ENCODE measurements around the gene BCAS3.

The BCAS3 gene

DNA sequence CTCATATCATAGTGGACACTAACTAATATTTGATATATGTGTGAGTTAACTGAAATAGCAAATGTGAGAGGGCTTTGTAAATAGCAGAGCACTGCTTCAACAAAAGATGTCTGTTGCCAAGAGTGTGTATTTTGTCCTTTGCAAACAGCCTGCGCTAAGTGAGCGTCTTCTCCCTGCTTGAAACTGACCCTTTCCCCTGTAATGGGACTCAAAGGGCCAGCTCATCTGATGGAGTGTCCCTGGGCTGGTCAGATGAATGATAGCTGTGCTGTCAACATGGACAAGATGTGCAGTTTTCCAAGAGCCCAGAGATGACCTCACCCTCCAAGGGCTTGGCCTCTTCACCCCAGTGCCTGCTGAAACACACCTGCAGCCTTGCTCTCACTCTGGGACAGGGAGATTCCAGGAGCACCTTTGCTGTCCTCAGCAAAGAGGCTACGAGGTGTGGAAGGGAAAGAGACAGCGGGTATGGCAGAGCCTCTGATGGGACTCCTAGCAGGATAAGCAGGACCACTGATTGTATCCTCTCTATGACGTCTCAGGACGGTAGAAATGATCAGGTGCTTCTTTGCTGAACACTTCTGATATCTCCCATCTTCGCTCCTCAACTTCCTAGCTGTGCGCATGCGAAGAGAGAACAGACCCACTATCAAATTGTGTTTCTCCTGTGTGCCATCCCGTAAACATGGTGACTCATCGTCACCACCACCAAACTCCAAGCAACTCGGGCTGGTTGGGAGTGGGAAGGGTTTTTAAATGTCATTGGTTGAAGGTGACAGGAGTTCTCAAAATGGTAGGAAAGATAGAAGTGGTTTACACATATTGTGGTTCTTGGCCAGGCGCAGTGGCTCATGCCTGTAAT, 686.2 kb downstream of the BCAS3 start:
- DNase-seq (ENCODE audit: insufficient read length, low spot score) (no peak), FAIRE-seq (peak; percentile 54)

DNA sequence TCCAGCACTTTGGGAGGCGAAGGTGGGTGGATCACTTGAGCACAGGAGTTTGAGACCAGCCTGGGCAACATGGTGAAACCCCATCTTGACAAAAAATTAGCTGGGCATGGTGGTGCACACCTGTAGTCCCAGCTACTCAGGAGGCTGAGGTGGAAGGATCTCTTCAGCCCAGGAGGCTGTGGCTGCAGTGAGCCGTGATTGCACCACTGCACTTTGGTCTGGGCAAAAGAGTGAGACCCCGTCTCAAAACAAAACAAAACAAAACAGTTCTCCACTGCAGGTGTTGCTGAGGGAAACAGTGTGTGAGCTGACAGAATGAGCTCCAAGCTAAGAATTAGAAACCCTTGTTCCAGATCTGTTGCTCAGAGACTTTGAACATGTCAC, 686.8 kb downstream of the BCAS3 start:
- FAIRE-seq (no peak), DNase-seq (ENCODE audit: insufficient read length, low spot score) (no peak)

DNA sequence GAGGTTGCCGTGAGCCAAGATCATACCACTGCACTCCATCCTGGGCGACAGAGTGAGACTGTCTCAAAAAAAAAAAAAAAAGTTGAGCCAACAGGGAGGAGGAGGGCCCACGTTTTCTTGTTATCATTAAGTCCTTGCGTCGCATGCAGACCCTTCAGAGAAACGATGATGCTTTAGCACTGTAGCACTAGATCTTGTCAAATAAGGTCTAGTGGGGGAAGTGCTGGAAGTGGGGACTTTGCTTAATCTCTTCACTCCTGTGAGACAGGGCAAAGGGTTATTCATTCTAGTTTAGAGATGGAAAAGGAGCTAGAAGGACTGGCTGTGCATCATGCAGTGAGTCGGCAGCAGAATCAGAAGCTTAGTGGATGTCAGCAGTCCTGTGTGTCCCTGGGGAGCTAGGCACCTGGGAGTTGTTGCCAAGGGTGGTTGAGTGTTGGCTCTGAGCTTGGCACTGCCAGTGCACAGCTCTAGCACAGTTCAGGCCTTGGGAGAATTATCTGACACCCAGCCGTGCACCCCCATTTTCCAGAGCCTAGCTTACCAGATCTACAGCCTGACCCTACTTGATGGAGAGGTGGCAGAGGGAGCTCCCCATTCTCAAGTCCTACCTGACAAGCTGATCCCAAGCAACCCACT, 688.5 kb downstream of the BCAS3 start:
- FAIRE-seq, result no peak
- no peak for DNase-seq (ENCODE audit: insufficient read length, low spot score)

GRCh38 chr17:61366715-61367413, 689.2 kb downstream of the BCAS3 start:
- FAIRE-seq (no peak), DNase-seq (ENCODE audit: insufficient read length, low spot score) (no peak)

DNA sequence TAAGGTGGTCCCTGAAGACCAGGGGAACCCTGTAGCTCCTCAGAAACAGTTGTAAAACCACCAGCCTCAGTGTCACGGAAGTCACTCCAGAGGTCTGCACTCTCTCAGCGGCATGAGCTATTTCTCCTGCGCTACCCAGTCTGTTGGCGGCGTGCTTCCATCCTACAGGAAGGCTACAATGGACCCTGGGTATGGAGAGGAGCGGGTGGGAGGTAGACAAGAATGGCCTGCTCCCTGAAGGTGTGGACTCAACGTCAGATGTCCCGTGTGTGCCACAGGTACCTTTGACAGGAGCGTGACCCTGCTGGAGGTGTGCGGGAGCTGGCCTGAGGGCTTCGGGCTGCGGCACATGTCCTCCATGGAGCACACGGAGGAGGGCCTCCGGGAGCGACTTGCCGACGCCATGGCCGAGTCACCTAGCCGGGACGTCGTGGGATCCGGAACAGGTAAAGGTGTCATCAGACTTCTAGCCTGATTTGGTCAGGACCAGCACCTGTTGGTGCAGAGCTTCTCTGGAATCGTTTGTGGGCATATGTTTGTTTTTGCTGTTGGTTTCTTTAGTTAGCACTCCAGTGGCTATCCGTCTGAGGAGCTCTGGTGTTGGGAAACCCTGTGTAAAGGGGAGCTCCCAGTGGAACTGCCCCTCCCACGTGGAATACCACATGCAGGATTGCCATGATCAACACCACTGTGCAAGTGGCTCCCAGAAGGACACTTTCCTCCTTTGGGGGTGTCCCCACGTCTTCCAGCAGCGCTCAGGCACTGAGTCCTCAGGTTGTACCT, 690.6 kb downstream of the BCAS3 start:
- DNase-seq (ENCODE audit: insufficient read length, low spot score) (no peak), FAIRE-seq (no peak)

- DNase-seq (ENCODE audit: insufficient read length, low spot score) (no peak), FAIRE-seq (no peak)
Measured at GRCh38 chr17:61368832-61369450, 691.3 kb downstream of the BCAS3 start.

DNA sequence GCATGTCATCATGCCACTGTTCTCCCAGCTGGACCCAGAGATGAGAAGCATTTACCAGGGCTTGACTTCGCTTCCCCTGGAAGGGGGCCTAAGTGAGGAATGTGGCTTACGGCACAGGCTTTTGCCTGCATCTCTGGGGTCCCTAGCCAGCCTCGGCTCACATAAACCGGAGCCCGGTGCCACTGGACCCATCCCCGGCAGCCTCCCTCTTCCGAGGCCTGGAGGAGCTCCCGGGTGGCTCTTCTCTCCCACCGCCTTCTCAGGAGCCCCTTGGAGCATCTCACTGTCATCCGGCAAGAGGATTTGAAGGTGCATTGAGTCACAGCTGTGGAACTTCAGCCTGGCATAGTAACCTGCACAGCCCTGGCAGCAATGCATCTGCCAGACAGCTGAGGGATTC, 692.1 kb downstream of the BCAS3 start:
- FAIRE-seq, result no peak
- DNase-seq (ENCODE audit: insufficient read length, low spot score), result no peak

- DNase-seq (ENCODE audit: insufficient read length, low spot score) (no peak), FAIRE-seq (no peak)
Measured at GRCh38 chr17:61371179-61371578, 693.5 kb downstream of the BCAS3 start.

DNA sequence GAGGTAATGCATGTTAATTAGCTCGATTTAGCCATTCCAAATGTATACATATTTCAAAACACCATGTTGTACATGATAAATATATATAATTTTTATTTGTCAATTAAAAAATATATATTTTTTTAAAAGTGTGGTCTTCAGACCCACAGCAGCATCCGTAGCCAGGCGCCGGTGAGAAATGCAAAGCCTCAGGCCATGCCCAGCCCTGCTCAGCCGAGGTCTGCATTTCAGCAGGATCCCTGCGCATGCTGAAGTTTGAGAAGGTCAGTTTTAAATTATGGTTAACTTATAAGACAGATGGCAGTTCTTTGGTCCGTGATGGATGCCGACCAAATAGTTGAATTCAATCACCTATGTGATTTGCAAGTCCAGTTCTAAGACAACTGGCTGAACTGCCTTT, 694.0 kb downstream of the BCAS3 start:
- DNase-seq (ENCODE audit: insufficient read length, low spot score) (no peak), FAIRE-seq (no peak)

- FAIRE-seq, result no peak
Measured at GRCh38 chr17:61372436-61372835, 694.8 kb downstream of the BCAS3 start.

GRCh38 chr17:61376931-61377838, 699.5 kb downstream of the BCAS3 start:
- no peak for DNase-seq (ENCODE audit: insufficient read length, low spot score)
- FAIRE-seq, result no peak

More at GRCh38 chr17:61372436-61372835, 694.8 kb downstream of the BCAS3 start:
- DNase-seq (ENCODE audit: insufficient read length, low spot score), result no peak

DNA sequence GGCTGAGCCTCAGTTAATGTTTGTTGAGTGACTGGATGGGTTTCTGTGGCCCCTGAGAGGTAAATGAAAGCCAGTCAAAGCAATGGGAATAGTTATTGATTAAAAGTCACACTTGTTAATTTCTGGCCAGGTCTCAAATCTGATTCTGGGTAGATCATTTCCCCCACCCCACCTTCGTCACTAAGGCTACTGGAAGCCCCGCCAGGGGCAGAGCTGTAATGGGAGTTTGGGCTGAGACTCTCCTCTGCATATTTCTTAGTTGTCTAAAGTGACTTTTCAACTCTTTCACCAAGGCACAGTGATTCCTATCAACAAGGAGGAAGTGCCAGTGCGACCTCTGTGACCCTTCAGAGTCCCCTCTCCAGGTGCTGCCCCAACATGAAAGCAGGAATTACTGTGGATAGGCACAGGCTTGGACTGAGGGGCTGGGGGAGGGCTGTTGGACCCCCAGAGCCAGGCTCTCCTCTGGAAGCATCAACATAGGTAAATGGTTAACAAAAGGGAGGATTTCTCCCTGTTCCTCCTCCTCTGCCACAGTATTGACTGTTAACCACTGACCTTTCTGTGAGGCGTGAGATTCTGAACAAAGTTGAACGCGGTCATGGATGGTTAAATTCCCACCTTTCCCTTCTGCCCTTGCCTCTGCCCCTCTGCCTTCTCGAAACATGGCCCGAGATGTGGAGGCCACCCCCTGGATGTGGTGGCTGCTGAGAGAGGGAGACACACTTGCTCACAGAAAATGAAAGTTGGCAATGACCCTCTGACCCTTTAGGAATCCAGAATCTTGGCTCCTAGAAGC, 701.2 kb downstream of the BCAS3 start:
- DNase-seq (ENCODE audit: insufficient read length, low spot score) (no peak), FAIRE-seq (peak; percentile 20)

GRCh38 chr17:61379457-61380216, 702.0 kb downstream of the BCAS3 start:
- FAIRE-seq (peak; percentile 81), DNase-seq (ENCODE audit: insufficient read length, low spot score) (no peak)

GRCh38 chr17:61380217-61380835, 702.7 kb downstream of the BCAS3 start:
- DNase-seq (ENCODE audit: insufficient read length, low spot score) (no peak), FAIRE-seq (no peak)

- peak; percentile 40 for FAIRE-seq
- DNase-seq (ENCODE audit: insufficient read length, low spot score), result no peak
Measured at GRCh38 chr17:61380836-61381525, 703.3 kb downstream of the BCAS3 start.

DNA sequence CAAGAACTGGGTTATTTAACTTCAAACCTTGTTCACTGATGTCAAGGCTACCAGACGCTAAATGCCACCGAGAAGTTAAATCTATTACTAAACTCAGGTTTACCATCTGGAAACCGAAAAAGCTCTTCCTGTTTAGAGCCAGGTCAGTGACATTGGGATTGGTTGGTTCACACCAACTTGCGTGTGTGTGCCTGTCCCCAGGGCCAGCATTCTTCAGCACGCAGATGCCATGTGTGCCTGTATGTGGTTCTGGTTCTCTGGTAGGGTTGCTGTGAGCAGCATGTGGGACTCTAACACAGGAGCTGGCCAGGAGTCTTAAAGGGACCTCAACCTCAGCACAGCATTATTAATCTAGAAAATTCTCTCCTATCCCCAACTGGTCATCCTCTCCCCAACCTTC, 703.9 kb downstream of the BCAS3 start:
- DNase-seq (ENCODE audit: insufficient read length, low spot score), result no peak
- no peak for FAIRE-seq

Data from HTR-8/SVneo (cell line).